ENCODE data around the gene COL2A1.

COL2A1 gene

DNA sequence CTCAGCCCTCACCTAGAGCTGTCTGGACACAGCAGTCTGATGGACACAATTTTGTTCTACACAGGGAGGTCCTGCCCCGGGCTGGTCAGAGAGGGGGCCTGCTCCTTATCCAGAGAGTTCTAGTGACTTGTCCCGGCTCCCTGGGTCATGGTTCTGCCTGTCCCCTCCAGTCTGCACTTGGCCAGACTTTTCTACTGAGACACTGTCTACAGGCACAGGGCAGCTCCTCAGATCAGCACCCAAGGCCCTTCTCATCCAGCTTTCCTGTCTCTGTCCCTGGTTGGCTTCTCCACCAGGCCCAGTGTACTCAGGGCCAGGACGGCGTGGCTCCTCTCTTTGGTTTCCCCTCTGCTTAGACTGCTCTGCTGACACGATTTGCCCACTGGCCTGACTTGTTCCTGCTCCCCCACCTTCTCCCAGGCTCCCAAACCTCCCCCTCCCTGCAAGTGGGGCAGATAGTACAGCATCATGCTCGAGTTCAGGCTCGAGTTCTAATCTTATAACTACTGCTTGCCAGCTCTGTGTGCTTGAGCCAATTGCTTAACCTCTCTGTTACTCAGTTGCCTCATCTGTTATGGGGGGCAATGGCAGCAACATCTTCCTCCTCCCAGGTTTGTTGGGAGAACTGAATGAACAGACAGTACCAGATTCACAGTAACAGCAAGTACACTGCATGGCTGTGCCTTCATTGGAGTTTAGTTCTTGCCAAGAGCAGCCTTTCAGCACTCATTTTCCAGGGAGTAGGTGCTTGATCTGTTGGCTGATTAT is 22.0 kb upstream of the COL2A1 start:
- WGBS, result 77% methylated on average over 7 of the region's 7 CpGs
- no peak overlapping the region for H2BK120ac ChIP-seq (ENCODE audit: low read depth, low read length)
- H3K9me3 ChIP-seq (ENCODE audit: control insufficient read depth, low read length), result no peaks in the 10 kb centered on the region
- no peak overlapping the region for H3K4ac ChIP-seq (ENCODE audit: low read depth in 1 of 2, low read length in 2 of 2)
- H2AK5ac ChIP-seq (ENCODE audit: low read length, severe bottlenecking), result no peak overlapping the region
- no peak overlapping the region for H2AFZ ChIP-seq (ENCODE audit: low read depth, low read length)
- H4K8ac ChIP-seq (ENCODE audit: low read length), result no peak overlapping the region
- no peak overlapping the region for H3K23ac ChIP-seq (ENCODE audit: low read length in 2 of 2)
- no peaks in the 10 kb centered on the region for H3K36me3 ChIP-seq (ENCODE audit: control insufficient read depth in 1 of 2, insufficient read depth in 2 of 2, low read depth in 1 of 2, low read length in 2 of 2)
- DNase-seq, result no peak
- no peak overlapping the region for H3K9ac ChIP-seq (ENCODE audit: low read length)
- no peak overlapping the region for H2BK5ac ChIP-seq (ENCODE audit: low read depth, low read length, poor library complexity, severe bottlenecking)
- H3K27ac ChIP-seq (ENCODE audit: low read length, poor library complexity, severe bottlenecking), result no peak overlapping the region
- peaks cover 9% of the 10 kb centered on the region for H3K4me1 ChIP-seq (ENCODE audit: control insufficient read depth, insufficient read depth, low read depth, low read length)
- H3K14ac ChIP-seq (ENCODE audit: low read length in 2 of 2), result no peak overlapping the region
- H3K4me3 ChIP-seq (ENCODE audit: insufficient read depth in 1 of 2, low read depth in 1 of 2, low read length in 2 of 2), result no peak overlapping the region
- H3K27me3 ChIP-seq (ENCODE audit: control insufficient read depth in 1 of 2, insufficient read depth in 1 of 2, low read length in 2 of 2), result peaks cover 33 to 72% of the 10 kb centered on the region in 2 experiments
- no peak overlapping the region for H2BK12ac ChIP-seq (ENCODE audit: low read length in 2 of 2)
- no peak overlapping the region for H4K91ac ChIP-seq (ENCODE audit: low read length)
- H3K79me1 ChIP-seq (replicated peaks; ENCODE audit: low read length, poor library complexity, severe bottlenecking), result no peaks in the 10 kb centered on the region
- no peak overlapping the region for H3K18ac ChIP-seq (ENCODE audit: low read depth in 1 of 2, low read length in 2 of 2)
- no peak overlapping the region for H2BK15ac ChIP-seq (ENCODE audit: low read depth, poor library complexity, severe bottlenecking)
- H3K4me2 ChIP-seq (ENCODE audit: low read length, poor library complexity, severe bottlenecking), result no peak overlapping the region

DNA sequence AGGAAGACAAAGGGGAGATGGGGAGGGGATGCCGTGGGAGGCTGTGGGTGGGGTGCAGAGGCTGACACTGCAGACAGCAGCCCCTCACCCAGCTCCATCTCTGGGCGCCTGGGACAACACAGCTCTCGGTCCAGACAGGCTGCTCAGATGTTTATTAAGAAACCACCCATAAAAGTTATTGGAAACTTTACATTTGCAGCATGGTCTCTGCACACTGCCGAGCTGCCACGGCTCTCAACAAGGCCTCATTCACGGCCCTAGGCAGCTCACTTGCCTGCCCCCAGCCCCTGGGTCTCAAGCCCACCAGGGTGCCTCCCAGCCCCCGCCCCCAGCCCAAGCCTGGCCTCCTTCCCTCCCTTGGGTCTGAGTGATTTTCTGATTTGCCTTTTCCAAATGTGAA is 21.0 kb upstream of the COL2A1 start:
- Histone ChIP-seq H3K4me3 (ENCODE audit: insufficient read depth in 1 of 2, low read depth in 1 of 2, low read length in 2 of 2) (no peak overlapping the region), H3K9ac (ENCODE audit: low read length) (no peak overlapping the region), H3K18ac (ENCODE audit: low read depth in 1 of 2, low read length in 2 of 2) (no peak overlapping the region), H3K27ac (ENCODE audit: low read length, poor library complexity, severe bottlenecking) (no peak overlapping the region), H2BK12ac (ENCODE audit: low read length in 2 of 2) (no peak overlapping the region), H3K36me3 (ENCODE audit: control insufficient read depth in 1 of 2, insufficient read depth in 2 of 2, low read depth in 1 of 2, low read length in 2 of 2) (no peaks in the 10 kb centered on the region), H2BK15ac (ENCODE audit: low read depth, poor library complexity, severe bottlenecking) (no peak overlapping the region), H4K91ac (ENCODE audit: low read length) (no peak overlapping the region), H4K8ac (ENCODE audit: low read length) (no peak overlapping the region), H2AFZ (ENCODE audit: low read depth, low read length) (no peak overlapping the region), H2AK5ac (ENCODE audit: low read length, severe bottlenecking) (no peak overlapping the region), H3K4me2 (ENCODE audit: low read length, poor library complexity, severe bottlenecking) (no peak overlapping the region), H2BK5ac (ENCODE audit: low read depth, low read length, poor library complexity, severe bottlenecking) (no peak overlapping the region), H3K23ac (ENCODE audit: low read length in 2 of 2) (no peak overlapping the region), H3K27me3 (ENCODE audit: control insufficient read depth in 1 of 2, insufficient read depth in 1 of 2, low read length in 2 of 2) (peaks cover 33 to 79% of the 10 kb centered on the region in 2 experiments), H3K79me1 (replicated peaks; ENCODE audit: low read length, poor library complexity, severe bottlenecking) (no peaks in the 10 kb centered on the region), H3K9me3 (ENCODE audit: control insufficient read depth, low read length) (no peaks in the 10 kb centered on the region), H2BK120ac (ENCODE audit: low read depth, low read length) (no peak overlapping the region), H3K14ac (ENCODE audit: low read length in 2 of 2) (no peak overlapping the region), H3K4me1 (ENCODE audit: control insufficient read depth, insufficient read depth, low read depth, low read length) (peaks cover 8% of the 10 kb centered on the region), H3K4ac (ENCODE audit: low read depth in 1 of 2, low read length in 2 of 2) (no peak overlapping the region)
- 59% methylated on average over 6 of the region's 7 CpGs for WGBS
- DNase-seq, result no peak

DNA sequence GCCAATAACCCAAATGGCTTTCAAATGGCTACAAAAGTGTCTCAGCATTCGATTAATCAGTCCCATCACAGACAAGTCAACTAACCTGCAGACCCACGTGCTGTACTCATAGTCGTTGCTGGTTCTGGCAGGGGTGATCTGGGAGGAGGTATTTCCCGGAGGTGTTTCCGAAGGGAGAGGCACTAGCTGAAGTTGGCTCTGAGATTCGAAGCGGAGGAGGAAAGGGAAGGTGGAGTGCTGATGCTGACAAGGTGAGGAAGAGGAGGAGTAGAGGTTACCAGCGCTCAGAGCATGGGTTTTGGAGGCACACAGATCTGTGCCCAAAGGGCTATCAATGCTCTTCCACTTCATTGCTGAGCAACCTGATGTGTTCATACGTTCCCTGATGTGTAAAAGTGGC is 20.5 kb upstream of the COL2A1 start:
- Histone ChIP-seq H3K27ac (ENCODE audit: low read length, poor library complexity, severe bottlenecking) (no peak overlapping the region), H3K14ac (ENCODE audit: low read length in 2 of 2) (no peak overlapping the region), H3K79me1 (replicated peaks; ENCODE audit: low read length, poor library complexity, severe bottlenecking) (no peaks in the 10 kb centered on the region), H3K27me3 (ENCODE audit: control insufficient read depth in 1 of 2, insufficient read depth in 1 of 2, low read length in 2 of 2) (peaks cover 33 to 78% of the 10 kb centered on the region in 2 experiments), H2BK5ac (ENCODE audit: low read depth, low read length, poor library complexity, severe bottlenecking) (no peak overlapping the region), H4K8ac (ENCODE audit: low read length) (peak overlapping the region; percentile 51), H3K4me1 (ENCODE audit: control insufficient read depth, insufficient read depth, low read depth, low read length) (peaks cover 5% of the 10 kb centered on the region), H3K18ac (ENCODE audit: low read depth in 1 of 2, low read length in 2 of 2) (no peak overlapping the region), H3K4me3 (ENCODE audit: insufficient read depth in 1 of 2, low read depth in 1 of 2, low read length in 2 of 2) (no peak overlapping the region), H2BK12ac (ENCODE audit: low read length in 2 of 2) (no peak overlapping the region), H2BK120ac (ENCODE audit: low read depth, low read length) (no peak overlapping the region), H3K9ac (ENCODE audit: low read length) (no peak overlapping the region), H3K23ac (ENCODE audit: low read length in 2 of 2) (no peak overlapping the region), H3K4ac (ENCODE audit: low read depth in 1 of 2, low read length in 2 of 2) (no peak overlapping the region), H2AK5ac (ENCODE audit: low read length, severe bottlenecking) (no peak overlapping the region), H3K9me3 (ENCODE audit: control insufficient read depth, low read length) (no peaks in the 10 kb centered on the region), H4K91ac (ENCODE audit: low read length) (no peak overlapping the region), H3K4me2 (ENCODE audit: low read length, poor library complexity, severe bottlenecking) (no peak overlapping the region), H2BK15ac (ENCODE audit: low read depth, poor library complexity, severe bottlenecking) (no peak overlapping the region), H2AFZ (ENCODE audit: low read depth, low read length) (no peak overlapping the region), H3K36me3 (ENCODE audit: control insufficient read depth in 1 of 2, insufficient read depth in 2 of 2, low read depth in 1 of 2, low read length in 2 of 2) (no peaks in the 10 kb centered on the region)
- DNase-seq, result no peak
- 75% methylated on average over 9 of the region's 9 CpGs for WGBS

DNA sequence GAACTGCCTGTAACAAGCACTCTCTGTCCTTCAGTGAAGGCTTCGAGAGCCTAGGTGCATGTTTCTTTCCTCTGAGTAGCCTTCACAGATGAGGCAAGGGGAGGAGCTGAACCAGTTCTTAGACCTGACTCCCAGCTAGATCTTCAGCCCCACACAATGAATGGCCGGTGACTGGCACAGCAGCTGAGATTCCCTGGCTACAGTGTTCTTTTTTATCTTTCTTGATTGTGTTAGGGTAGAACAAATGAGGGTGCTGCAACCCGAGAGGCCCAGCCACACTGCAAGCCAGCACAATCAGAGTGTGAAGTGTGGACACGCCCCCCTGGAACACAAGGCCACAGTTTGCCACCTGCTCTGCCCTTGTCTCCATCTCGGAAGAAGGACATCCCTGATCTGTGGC is 19.1 kb upstream of the COL2A1 start:
- no peak for DNase-seq
- Histone ChIP-seq H2BK5ac (ENCODE audit: low read depth, low read length, poor library complexity, severe bottlenecking) (no peak overlapping the region), H3K23ac (ENCODE audit: low read length in 2 of 2) (no peak overlapping the region), H3K4me3 (ENCODE audit: insufficient read depth in 1 of 2, low read depth in 1 of 2, low read length in 2 of 2) (no peak overlapping the region), H3K27me3 (ENCODE audit: control insufficient read depth in 1 of 2, insufficient read depth in 1 of 2, low read length in 2 of 2) (peaks cover 44 to 81% of the 10 kb centered on the region in 2 experiments), H3K27ac (ENCODE audit: low read length, poor library complexity, severe bottlenecking) (no peak overlapping the region), H3K4ac (ENCODE audit: low read depth in 1 of 2, low read length in 2 of 2) (no peak overlapping the region), H3K4me2 (ENCODE audit: low read length, poor library complexity, severe bottlenecking) (no peak overlapping the region), H3K9me3 (ENCODE audit: control insufficient read depth, low read length) (no peaks in the 10 kb centered on the region), H3K18ac (ENCODE audit: low read depth in 1 of 2, low read length in 2 of 2) (no peak overlapping the region), H3K36me3 (ENCODE audit: control insufficient read depth in 1 of 2, insufficient read depth in 2 of 2, low read depth in 1 of 2, low read length in 2 of 2) (no peaks in the 10 kb centered on the region), H2BK15ac (ENCODE audit: low read depth, poor library complexity, severe bottlenecking) (no peak overlapping the region), H2BK120ac (ENCODE audit: low read depth, low read length) (no peak overlapping the region), H3K4me1 (ENCODE audit: control insufficient read depth, insufficient read depth, low read depth, low read length) (peaks cover 1% of the 10 kb centered on the region), H2BK12ac (ENCODE audit: low read length in 2 of 2) (no peak overlapping the region), H3K9ac (ENCODE audit: low read length) (no peak overlapping the region), H2AK5ac (ENCODE audit: low read length, severe bottlenecking) (no peak overlapping the region), H3K79me1 (replicated peaks; ENCODE audit: low read length, poor library complexity, severe bottlenecking) (no peaks in the 10 kb centered on the region), H2AFZ (ENCODE audit: low read depth, low read length) (no peak overlapping the region), H3K14ac (ENCODE audit: low read length in 2 of 2) (no peak overlapping the region), H4K8ac (ENCODE audit: low read length) (no peak overlapping the region), H4K91ac (ENCODE audit: low read length) (no peak overlapping the region)
- 55% methylated on average over 5 of the region's 5 CpGs for WGBS
